Measurements from ENCODE around the gene ELANE.

DNA sequence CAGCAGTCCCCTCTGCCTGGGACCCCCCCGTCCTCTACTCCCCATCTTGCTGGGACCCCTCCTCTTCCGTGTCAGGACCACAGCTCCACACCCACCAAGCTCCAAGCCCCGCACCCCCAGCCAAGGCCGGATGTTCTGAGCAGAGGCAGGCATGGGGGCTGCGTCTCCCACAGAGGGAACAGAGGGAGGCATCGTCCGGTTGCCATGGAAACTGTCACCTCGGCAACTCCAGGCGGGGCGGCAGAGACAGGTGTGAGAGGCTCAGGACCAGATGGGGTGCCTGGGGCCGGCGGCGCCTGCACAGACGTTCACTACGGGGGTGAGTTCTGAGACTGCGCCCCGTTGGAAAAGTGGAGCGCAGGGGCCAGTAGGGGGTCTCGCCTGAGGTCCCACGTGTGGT is 46.6 kb downstream of the ELANE start:
- TF ChIP-seq, protein P1, sequence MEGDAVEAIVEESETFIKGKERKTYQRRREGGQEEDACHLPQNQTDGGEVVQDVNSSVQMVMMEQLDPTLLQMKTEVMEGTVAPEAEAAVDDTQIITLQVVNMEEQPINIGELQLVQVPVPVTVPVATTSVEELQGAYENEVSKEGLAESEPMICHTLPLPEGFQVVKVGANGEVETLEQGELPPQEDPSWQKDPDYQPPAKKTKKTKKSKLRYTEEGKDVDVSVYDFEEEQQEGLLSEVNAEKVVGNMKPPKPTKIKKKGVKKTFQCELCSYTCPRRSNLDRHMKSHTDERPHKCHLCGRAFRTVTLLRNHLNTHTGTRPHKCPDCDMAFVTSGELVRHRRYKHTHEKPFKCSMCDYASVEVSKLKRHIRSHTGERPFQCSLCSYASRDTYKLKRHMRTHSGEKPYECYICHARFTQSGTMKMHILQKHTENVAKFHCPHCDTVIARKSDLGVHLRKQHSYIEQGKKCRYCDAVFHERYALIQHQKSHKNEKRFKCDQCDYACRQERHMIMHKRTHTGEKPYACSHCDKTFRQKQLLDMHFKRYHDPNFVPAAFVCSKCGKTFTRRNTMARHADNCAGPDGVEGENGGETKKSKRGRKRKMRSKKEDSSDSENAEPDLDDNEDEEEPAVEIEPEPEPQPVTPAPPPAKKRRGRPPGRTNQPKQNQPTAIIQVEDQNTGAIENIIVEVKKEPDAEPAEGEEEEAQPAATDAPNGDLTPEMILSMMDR (IDR thresholded peaks at IDR 0.05; ENCODE audit: borderline replicate concordance, extremely low read depth, low read length, poor library complexity, severe bottlenecking): no peak
- TF ChIP-seq EZH2 (IDR thresholded peaks at IDR 0.05; ENCODE audit: borderline replicate concordance, low read depth, low read length, severe bottlenecking): no peak
